Breast epithelium (tissue), 4 donors: Measurements from ENCODE around the gene NSG2. TPM values are rescaled to one million over a fixed set of nuclear protein-coding genes. Genes with fewer than 3 reads are reported as not detected.

Experiments used
- DNase-seq, 2 donors: peaks; one replicate each; pipeline ENCODE4 v3.0.0-alpha.2; 2019; ENCODE audit warnings: low spot score in 2 of 2
- H3K27ac ChIP-seq, 2 donors: fragments of 200-600 bp; sonication (generic) in 1 of 2; one replicate each; pipeline ENCODE4 v1.5.1; 2016 to 2019; ENCODE audit warnings: mild to moderate bottlenecking in 1 of 2
- H3K27me3 ChIP-seq, 2 donors: fragments of 200-600 bp; sonication (generic) in 1 of 2; one replicate each; pipeline versions ENCODE4 v1.5.1 to v1.6.0; 2017 to 2019; ENCODE audit warnings: control low read depth in 1 of 2, mild to moderate bottlenecking in 1 of 2
- H3K36me3 ChIP-seq: fragments of 200-600 bp; one replicate; pipeline ENCODE4 v1.5.1; 2019
- H3K4me1 ChIP-seq, 2 donors: fragments of 200-600 bp; sonication (generic); one replicate each; pipeline ENCODE4 v1.5.1; 2016 to 2019; ENCODE audit warnings: control low read depth in 1 of 2
- H3K4me3 ChIP-seq, 3 donors: fragments of 200-600 bp; sonication (generic); 1 replicate in 2 of 3; 2 replicates in 1 of 3; pipeline ENCODE4 v1.5.1; 2016 to 2019; ENCODE audit warnings: mild to moderate bottlenecking in 3 of 3, moderate library complexity in 2 of 3
- H3K9me3 ChIP-seq, 2 donors: fragments of 200-600 bp; sonication (generic) in 1 of 2; one replicate each; pipeline ENCODE4 v1.5.1; 2016 to 2019; ENCODE audit warnings: control low read depth in 1 of 2
- POLR2A ChIP-seq: fragments of 450-650 bp; IDR thresholded peaks from one replicate; pipeline ENCODE4 v1.6.1; 2016; ENCODE audit warnings: antibody characterized with exemption, mild to moderate bottlenecking, moderate library complexity
- POLR2AphosphoS5 ChIP-seq, 3 donors: sonication (generic); formaldehyde crosslinking; IDR thresholded peaks; one replicate each; pipeline ENCODE4 v1.6.1; 2017; ENCODE audit warnings: antibody characterized with exemption in 3 of 3
- intact Hi-C: fragments of 100-400 bp; cut with DNase I; formaldehyde crosslinking; loops from one replicate; pipeline ENCODE4 v1.15.1; 2023; ENCODE audit warnings: low total_unique reads
- total RNA-seq, 3 donors: library from RNA; depleted of rRNA; stranded (reverse); fragments of >200 nt; gene quantifications; one replicate each; pipeline ENCODE4 v1.1.0, GENCODE V29; 2016
- TF ChIP-seq, protein P1 (sequence below), 3 donors: fragments of 450-650 bp; IDR thresholded peaks; one replicate each; pipeline ENCODE4 v1.5.1; 2016 to 2017; ENCODE audit warnings: antibody characterized with exemption in 3 of 3, mild to moderate bottlenecking in 3 of 3, moderate library complexity in 3 of 3

Gene NSG2
- total RNA-seq, 3 donors from 2014 or later: not detected

DNA sequence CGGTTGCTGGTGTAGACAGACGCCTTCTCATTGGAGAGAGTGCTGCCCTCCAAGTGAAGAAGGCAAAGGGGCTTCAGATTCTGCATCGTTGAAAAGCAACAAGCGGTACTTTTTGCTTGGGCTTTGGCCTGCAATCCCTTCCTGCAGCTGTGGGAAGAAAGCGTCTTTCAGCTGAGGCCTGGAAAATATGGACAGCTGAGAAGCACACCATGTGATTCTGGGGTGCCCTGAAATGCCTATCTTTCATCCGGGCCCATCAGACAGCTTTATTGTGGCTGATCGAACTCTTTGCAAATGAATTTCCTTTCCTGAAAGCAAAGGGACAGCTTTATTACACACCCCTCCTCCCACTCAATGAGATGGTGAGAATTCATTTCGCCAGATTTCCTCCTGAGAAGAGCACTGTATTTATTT, 74.0 kb downstream of the NSG2 start:
- intact Hi-C loops: no loop called here
- TF ChIP-seq, protein P1, sequence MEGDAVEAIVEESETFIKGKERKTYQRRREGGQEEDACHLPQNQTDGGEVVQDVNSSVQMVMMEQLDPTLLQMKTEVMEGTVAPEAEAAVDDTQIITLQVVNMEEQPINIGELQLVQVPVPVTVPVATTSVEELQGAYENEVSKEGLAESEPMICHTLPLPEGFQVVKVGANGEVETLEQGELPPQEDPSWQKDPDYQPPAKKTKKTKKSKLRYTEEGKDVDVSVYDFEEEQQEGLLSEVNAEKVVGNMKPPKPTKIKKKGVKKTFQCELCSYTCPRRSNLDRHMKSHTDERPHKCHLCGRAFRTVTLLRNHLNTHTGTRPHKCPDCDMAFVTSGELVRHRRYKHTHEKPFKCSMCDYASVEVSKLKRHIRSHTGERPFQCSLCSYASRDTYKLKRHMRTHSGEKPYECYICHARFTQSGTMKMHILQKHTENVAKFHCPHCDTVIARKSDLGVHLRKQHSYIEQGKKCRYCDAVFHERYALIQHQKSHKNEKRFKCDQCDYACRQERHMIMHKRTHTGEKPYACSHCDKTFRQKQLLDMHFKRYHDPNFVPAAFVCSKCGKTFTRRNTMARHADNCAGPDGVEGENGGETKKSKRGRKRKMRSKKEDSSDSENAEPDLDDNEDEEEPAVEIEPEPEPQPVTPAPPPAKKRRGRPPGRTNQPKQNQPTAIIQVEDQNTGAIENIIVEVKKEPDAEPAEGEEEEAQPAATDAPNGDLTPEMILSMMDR (IDR thresholded peaks at IDR 0.05): no peak
- TF ChIP-seq POLR2A: no peak
- no peak for TF ChIP-seq POLR2AphosphoS5 (IDR thresholded peaks at IDR 0.05)
- Histone ChIP-seq H3K27ac (no peak overlapping the region), H3K36me3 (no peaks in the 10 kb centered on the region), H3K4me1 (no peaks in the 10 kb centered on the region), H3K27me3 (no peaks in the 10 kb centered on the region), H3K4me3 (no peak overlapping the region), H3K9me3 (peaks cover 0 to 3% of the 10 kb centered on the region in 2 donors)
- no peak for DNase-seq

GRCh38 chr5:174120401-174121005, 75.0 kb downstream of the NSG2 start:
- no peaks in the 10 kb centered on the region for H3K27me3 ChIP-seq
- H3K4me3 ChIP-seq: no peak overlapping the region
- H3K36me3 ChIP-seq: no peaks in the 10 kb centered on the region
- no peaks in the 10 kb centered on the region for H3K4me1 ChIP-seq
- no peak overlapping the region for H3K27ac ChIP-seq
- H3K9me3 ChIP-seq: peaks cover 0 to 7% of the 10 kb centered on the region in 2 donors
- TF ChIP-seq, protein P1 (IDR thresholded peaks at IDR 0.05): no peak
- TF ChIP-seq POLR2A: no peak
- TF ChIP-seq POLR2AphosphoS5 (IDR thresholded peaks at IDR 0.05): no peak
- no peak for DNase-seq
- intact Hi-C loops: no loop called here

GRCh38 chr5:174134545-174134944, 89.0 kb downstream of the NSG2 start:
- no peak overlapping the region for H3K4me3 ChIP-seq
- TF ChIP-seq POLR2AphosphoS5 (IDR thresholded peaks at IDR 0.05): no peak
- TF ChIP-seq POLR2A: no peak
- TF ChIP-seq, protein P1 (IDR thresholded peaks at IDR 0.05): no peak
- H3K27ac ChIP-seq: no peak overlapping the region
- intact Hi-C loops: no loop called here
- H3K9me3 ChIP-seq: peaks cover 0 to 5% of the 10 kb centered on the region in 2 donors
- DNase-seq: no peak
- no peaks in the 10 kb centered on the region for H3K4me1 ChIP-seq
- H3K27me3 ChIP-seq: no peaks in the 10 kb centered on the region
- no peaks in the 10 kb centered on the region for H3K36me3 ChIP-seq

- no peaks in the 10 kb centered on the region for H3K9me3 ChIP-seq
- TF ChIP-seq POLR2AphosphoS5 (IDR thresholded peaks at IDR 0.05): no peak
- TF ChIP-seq, protein P1 (IDR thresholded peaks at IDR 0.05): no peak
- no peak for TF ChIP-seq POLR2A
- H3K4me1 ChIP-seq: no peaks in the 10 kb centered on the region
- no peak for DNase-seq
- intact Hi-C loops: no loop called here
- H3K27me3 ChIP-seq: no peaks in the 10 kb centered on the region
- H3K27ac ChIP-seq: no peak overlapping the region
- no peak overlapping the region for H3K4me3 ChIP-seq
- H3K36me3 ChIP-seq: no peaks in the 10 kb centered on the region
Observed at GRCh38 chr5:174139623-174140022, 94.1 kb downstream of the NSG2 start.

DNA sequence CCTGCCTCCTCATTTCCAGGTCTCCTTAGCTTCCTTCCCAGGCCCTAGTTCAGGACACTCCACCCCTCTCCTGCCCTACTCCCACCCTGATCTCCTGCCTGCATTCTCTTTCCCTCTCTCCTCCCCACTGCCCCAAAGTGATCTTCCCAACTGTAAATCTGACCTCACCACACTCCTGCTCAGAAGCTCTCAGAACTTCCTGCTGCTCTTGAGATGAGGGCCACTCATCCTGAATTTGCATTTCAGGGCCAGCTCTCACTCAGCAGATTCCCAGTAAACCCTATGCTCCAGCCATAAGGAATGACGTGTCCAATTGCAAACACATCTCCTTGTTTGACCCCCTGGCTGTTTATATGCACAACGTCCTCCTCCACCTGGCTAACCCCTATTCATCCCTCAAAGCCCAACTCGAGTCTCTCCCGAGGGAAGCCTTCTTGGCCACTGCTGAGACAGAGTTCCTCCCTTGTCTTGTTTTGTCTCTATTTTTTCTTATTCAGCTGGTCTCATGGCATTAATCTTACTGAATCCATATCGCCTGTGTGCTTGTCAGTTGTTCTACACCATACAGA, 95.0 kb downstream of the NSG2 start:
- Histone ChIP-seq H3K36me3 (no peaks in the 10 kb centered on the region), H3K27me3 (no peaks in the 10 kb centered on the region), H3K4me3 (no peak overlapping the region), H3K4me1 (no peaks in the 10 kb centered on the region), H3K27ac (no peak overlapping the region), H3K9me3 (no peaks in the 10 kb centered on the region)
- TF ChIP-seq POLR2AphosphoS5 (IDR thresholded peaks at IDR 0.05): no peak
- TF ChIP-seq, protein P1 (IDR thresholded peaks at IDR 0.05): no peak
- TF ChIP-seq POLR2A: no peak
- intact Hi-C loops: no loop called here
- DNase-seq: no peak
